Astrocyte (in vitro differentiated cells and primary cell): ENCODE data around the gene SNRPN.

Experiments used
- EZH2 ChIP-seq: IDR thresholded peaks from 2 replicates; pipeline ENCODE4 v1.6.1; 2012; ENCODE audit warnings: mild to moderate bottlenecking, low read length, inconsistent platforms; ENCODE audit not compliant: insufficient read depth
- TF ChIP-seq, protein P1 (sequence below): IDR thresholded peaks from 2 replicates; pipeline ENCODE4 v1.5.1; 2011; ENCODE audit warnings: low read depth, mild to moderate bottlenecking, inconsistent platforms, low read length, moderate library complexity; ENCODE audit not compliant: insufficient read depth

DNA sequence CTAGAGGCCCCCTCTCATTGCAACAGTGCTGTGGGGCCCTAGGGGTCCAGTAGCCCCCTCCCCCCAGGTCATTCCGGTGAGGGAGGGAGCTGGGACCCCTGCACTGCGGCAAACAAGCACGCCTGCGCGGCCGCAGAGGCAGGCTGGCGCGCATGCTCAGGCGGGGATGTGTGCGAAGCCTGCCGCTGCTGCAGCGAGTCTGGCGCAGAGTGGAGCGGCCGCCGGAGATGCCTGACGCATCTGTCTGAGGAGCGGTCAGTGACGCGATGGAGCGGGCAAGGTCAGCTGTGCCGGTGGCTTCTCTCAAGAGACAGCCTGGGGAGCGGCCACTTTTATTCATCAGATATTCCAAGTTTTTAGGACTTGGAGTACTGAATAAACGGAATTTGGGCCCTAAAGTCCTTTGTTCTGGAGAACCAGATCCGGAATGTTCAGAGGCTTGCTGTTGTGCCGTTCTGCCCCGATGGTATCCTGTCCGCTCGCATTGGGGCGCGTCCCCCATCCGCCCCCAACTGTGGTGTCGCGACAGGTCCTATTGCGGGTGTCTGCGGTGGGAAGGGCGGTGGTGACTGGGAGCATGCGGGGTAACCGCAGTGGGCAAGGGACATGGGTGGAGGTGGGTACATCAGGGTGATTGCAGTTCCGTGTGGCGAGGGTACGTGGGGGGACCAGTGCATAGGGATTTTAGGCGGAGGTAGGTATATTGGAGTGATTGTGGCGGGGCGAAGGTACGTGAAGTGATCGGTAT, at the start of gene SNRPN, which contains the start of gene SNURF:
- no peak for TF ChIP-seq EZH2
- TF ChIP-seq, protein P1, sequence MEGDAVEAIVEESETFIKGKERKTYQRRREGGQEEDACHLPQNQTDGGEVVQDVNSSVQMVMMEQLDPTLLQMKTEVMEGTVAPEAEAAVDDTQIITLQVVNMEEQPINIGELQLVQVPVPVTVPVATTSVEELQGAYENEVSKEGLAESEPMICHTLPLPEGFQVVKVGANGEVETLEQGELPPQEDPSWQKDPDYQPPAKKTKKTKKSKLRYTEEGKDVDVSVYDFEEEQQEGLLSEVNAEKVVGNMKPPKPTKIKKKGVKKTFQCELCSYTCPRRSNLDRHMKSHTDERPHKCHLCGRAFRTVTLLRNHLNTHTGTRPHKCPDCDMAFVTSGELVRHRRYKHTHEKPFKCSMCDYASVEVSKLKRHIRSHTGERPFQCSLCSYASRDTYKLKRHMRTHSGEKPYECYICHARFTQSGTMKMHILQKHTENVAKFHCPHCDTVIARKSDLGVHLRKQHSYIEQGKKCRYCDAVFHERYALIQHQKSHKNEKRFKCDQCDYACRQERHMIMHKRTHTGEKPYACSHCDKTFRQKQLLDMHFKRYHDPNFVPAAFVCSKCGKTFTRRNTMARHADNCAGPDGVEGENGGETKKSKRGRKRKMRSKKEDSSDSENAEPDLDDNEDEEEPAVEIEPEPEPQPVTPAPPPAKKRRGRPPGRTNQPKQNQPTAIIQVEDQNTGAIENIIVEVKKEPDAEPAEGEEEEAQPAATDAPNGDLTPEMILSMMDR, result no peak
